Measurements from ENCODE around the gene MYO5B.

- TF ChIP-seq CTCF (IDR thresholded peaks at IDR 0.05) = no peak
- no peak for TF ChIP-seq POLR2A (IDR thresholded peaks at IDR 0.05)
These were observed 43.0 kb downstream of the MYO5B start for GRCh38 chr18:50151926-50152325.

All from Peyer's patch (tissue), 4 donors.